Left renal pelvis (tissue), 4 donors: ENCODE results near the gene CAMK2B. TPM values are rescaled to one million over a fixed set of nuclear protein-coding genes. Genes with fewer than 3 reads are reported as not detected.

Source experiments
- DNase-seq, 4 donors: peaks; one replicate each; pipeline ENCODE4 v3.0.0-alpha.2; 2013; ENCODE audit warnings: low read depth in 4 of 4, low spot score in 3 of 4
- polyA plus RNA-seq, 4 donors: library from polyadenylated mRNA; unstranded; fragments of 120-200 nt; gene quantifications; one replicate each; pipeline ENCODE4 v1.2.1, GENCODE V29; 2013; ENCODE audit not compliant: insufficient read length in 4 of 4

Gene CAMK2B
- polyA plus RNA-seq, 4 donors: 1.6 to 3.2 (median 2.9) TPM

DNA sequence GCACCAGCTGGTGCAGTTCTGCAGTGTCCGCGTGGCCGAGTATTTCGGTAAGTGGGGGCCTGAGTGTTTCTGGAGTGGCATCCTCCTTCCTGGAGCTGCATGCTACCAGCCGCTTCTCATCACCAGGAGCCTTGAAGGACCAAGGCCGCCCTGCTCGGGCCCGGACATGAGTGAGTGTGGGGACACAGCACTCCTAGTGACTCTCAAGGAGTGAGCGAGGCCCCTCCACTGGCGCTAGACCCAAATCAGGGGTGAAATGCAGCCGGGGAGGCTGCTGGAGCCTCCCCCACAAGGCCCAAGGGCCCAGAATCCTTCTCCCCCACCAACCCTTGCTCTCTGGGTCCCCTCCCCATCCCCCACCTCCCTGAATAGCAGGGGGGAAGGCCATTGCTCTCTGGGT lies 48.0 kb downstream of the CAMK2B start:
- DNase-seq: no peak

DNA sequence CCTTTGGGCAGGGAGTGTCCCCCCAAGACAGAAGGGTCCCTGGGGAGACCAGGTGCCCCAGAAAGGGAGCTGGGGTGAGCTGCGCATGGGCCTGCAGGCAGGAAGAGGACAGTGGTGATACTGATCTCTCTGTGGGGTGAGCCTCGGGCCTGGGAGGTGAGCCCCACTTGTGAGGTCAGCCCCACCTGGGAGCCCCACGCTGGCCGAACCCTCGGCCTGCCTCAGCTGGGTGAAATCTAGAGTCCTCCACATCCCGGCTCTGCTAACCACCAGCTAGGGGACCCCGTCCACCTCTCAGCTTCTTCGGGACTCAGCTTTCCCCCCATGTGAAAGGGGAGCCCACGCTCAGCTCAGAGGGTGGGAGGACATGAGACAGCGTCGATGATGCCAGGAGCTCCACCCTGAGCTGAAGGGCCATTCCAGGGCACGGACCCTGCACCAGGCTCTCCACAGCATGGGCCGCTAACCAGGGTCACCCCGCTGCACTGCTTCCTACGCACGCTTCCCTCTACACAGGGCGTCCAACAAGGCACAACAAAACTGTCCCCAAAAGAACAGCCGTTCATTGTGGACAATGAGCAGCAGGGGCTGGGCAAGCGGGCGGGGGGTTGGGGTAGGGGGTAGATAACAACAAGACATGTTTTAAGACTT lies 48.7 kb downstream of the CAMK2B start:
- no peak for DNase-seq

DNA sequence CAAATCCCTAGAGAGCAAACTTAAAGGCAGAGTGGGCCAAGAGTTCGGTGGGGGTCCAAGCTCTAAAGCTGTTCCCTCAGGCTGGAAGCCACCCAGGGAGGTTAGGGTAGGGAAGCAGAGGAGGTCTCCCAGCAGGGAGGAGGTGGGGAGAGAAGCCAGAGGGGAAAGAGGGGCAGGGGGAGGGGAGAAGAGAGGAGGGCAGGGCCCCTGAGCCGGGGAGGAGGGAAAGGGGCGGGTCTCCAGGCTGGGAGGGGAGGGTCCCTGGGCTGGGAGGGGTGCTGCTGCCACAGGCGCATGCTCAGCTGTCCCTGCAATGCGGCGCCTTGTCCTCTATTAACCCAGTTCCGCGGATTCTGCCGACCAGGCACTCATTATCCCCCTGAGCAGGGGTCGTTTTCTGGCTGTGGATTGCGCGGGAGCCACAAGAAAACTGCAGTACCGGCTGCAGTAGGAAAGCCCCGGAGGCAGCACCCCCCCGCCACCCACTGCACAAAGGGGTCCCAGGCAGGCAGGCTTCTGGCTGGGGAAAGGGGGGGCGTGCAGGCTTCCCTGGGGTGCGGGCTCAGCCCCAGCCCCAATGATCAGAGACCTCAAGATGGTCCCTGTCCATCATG lies 49.3 kb downstream of the CAMK2B start:
- DNase-seq: peak in 3 of 4 donors; percentile 59 to 66 (median 60)

DNA sequence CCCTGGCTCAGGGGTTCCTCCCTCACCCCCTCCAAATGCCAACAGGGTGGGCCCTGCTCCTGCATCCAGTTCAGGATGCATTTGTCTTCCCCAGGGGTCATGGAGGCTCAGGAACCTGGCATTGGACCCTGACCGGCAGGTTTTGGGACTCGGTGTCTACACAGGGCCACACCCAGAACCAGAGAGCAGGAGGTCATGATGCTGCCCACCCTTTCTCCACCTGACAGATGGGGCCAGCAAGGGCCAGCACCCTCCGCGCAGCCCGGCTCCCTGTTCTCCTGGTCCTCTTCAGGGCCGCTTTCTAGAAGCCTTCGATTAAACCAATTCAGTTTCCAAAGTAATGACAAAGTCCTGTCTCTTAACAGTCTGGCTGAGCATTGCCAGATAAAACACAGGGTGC lies 50.2 kb downstream of the CAMK2B start:
- no peak for DNase-seq

DNA sequence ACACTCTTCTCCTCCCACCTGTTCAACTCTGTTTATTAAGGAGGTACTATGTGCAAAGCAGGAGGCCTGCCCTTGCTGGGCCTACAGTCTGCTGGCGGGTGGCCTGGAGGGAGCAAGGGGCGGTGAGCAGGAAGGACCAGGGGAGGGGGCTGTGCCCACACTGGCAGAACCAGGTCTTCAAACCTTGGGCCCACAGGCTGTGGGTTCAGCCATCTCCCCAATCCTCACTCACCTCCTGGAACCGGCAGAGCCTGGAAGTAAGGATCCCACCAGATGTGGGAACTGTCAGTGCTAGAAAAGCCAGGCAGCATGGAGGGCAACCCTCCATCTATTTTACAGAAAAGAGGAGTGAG lies 50.8 kb downstream of the CAMK2B start:
- DNase-seq: no peak

DNA sequence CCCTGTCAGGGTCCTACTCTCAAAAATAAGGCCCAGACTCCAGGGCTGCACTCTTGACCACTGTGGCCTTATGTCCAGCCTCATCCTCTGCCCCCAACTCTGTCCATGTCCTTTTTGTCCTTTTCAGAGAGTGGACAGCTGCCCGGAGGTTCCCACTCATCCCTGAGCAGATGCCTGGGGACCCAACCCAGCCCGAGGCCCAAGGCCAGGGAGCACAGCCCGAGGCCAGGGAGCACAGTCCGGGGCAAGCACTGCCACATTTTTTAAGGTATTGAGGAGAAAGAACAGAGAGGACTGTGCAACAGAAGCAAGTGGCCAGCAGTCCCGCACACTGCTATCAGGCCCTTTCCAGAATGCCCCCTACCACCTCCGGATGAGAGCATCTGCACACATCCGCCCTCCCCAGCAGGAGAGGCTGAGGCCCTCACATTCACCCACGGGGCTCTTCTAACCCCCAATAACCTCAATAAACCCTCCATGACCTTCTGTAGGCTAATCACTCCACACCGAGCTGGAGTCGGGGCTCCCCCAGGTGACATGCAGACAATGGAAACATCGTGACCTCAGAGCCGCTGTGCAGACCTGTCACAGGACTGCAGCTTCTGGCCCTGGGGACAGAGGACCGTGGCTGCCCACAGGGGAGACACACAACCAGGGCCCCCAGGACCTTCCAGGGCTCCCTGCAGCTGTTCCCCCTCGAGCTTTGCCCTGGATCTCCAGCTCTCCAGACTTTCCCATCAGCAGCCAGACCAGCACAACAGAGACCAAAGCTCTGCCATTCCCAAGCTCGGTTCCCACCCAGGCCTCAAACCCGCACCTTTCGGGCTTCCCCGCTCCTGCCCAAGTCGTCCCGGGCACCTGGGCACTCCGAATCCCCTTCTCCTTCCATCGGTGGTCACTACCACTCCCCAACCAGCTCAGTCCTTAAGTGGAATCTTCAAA lies 51.4 kb downstream of the CAMK2B start:
- DNase-seq: no peak

DNA sequence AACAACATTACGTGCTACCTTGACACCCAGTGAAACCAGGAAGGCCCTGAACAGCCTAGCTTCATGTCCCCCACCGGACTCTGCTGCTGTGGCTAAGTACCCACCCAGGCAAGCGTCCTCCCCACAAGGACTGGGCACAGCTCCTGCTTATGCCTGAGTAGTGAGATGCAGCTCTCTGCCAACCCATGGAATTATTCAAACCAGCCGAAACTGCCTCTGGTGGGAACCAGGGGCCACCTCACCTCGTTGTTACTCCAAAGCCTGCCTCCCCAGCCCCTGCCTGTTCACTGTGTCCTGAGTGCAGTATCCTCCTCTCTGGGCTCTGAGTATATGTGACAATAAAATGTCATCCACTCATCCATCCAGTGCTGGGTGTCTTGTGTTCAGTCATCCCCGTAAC lies 52.4 kb downstream of the CAMK2B start:
- no peak for DNase-seq

DNA sequence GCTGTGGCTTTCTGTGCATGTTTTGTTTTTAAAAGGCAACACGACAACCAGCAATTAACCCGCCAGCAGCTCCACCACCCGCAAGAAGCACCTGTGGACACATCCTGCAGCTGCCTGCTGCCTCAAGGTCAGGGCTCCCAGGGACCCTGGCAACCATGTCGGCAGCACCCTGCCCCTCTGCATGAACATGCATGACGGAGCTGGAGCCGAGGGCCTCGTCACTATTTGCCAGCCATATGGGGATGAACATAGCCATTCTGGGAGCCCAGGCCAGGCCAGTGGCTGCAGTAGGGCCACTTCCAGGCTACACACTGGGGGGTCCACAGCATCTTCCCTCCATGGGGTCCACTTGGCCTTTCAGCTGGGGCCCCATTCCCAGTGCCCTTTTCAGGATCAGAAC lies 52.9 kb downstream of the CAMK2B start:
- no peak for DNase-seq

DNA sequence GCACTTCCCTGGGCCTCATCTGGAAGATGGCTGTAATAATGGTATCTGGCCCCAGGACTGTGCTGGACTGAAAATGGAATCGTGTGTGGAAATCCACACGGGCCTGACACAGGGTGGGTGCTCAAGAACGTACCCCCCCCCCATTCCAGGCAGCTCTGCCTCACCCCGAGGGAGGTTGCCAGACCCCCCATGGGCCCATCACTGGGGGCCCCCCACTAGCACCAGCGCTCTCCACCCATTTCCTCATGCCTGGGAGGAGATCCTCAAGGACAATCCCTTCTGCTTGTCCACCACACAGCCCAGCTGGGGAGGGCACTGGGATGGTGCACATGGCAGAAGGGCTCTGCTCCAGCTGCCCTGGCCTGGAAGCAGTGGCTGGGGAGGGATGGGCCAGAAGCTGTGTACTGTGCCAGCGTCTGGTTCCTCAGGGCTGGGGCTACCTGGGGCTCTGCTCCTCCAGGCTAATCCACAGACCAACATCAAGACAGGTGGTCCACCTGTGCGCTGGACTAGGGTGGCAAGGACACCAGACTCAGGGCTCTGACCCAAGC lies 55.4 kb downstream of the CAMK2B start:
- no peak for DNase-seq

DNA sequence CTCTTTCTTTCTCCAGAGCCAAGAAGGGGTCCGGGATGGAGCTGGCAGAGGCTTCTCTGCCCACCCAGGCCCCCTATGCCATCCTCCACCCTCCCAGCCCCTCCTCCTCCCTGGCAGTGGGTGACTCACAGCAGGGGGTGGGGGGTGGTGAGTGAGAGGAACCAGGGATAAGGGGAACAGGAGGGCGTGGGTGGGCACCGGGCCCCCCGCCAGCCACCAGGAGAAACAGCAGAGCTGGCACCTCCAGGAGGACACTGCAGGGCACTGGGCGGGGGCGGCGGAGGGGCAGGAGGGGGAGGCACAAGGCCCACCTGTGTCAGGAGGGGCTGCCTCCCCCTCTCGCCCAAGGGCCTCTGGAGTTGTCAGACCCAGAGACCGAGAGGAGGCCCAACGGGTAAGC lies 56.0 kb downstream of the CAMK2B start:
- DNase-seq: no peak

DNA sequence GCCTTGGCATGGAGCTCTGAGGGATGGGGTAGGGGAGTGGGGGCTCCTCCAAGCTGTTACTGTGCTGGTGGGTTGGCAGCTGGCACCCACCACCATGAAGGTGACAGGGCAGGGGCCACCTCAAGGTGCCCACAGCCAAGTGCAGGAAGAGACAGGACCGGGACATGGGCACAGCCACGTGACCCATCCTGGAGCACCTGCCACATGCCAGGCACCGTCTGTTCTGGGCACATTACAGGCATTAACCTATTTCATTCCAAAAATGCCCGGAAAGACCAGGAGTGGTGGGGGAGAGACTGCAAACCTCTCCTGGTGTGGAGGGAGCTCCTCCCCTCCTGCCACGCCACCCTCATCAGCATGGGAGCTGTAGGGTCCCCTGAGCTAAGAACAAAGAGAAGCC lies 56.7 kb downstream of the CAMK2B start:
- DNase-seq: no peak

DNA sequence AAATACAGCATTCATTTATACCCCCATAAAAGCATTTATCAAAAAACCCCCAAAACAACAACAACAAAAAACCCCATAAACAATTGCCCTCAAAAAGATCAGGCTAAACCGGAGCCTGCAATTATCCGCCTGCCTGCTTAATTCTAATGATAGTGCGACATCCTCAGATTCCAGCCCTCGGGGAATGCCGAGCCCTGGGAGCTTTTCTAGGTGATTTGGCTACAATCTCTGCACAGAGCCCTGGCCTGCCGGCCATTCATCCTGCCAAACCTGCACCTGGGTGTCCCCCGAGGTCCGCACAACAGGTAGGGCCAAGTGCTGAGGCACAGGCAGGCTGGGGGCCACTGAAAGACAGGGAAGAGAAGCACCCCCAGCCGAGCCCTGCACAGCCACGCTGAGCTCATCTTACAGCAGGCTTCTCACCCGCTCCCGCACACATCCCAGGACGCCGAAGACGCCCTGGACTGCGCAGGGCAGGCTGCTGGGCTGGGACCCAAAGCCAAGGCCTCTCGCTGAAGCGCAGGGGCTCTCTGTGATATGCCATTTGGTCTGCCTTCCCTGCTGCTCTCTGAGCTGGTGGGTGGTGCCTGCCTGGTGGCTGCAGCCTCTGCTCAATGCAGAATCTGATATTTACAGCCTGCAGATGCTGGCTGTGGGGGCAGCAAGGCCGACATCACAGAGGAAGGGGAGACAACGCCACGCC lies 57.5 kb downstream of the CAMK2B start:
- no peak for DNase-seq

DNA sequence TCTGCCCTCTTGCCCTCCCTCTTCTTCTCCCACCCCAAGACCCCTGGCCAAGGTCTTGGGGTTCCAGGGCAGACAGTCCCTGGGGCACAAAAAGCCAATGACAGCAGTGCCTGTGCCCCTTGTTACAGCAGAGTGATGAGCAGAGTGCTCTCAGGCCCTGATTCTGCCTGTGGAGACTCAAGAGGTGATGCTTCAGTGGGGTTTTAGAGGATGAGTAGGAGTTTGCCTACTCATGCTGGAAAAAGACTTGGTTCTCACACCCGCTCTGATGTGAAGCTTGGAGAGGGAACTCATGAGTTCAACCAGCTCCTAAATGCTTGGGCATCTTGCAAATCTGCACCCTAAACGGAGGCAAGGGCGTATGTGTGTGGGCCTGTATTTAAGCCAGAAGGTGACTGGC lies 58.2 kb downstream of the CAMK2B start:
- no peak for DNase-seq

DNA sequence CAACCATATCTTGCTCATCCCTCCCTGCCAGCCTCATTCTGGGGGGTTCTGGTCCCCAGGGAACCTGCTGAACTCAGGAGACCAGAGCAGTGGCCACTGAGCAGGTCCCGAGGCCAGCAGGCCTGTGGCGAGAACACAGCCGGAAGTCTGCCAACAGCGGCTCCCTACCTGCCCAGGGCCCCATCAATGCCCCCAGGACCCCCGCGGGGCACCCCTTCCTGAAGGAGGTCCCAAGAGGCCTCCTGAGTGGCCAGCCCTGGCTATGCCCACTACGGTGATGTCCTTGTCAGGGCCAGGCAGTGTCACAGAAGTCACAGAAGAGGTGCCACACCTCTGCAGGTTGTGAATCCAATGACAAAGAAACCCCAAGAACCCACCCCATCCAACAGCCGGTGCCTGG lies 58.9 kb downstream of the CAMK2B start:
- no peak for DNase-seq

DNA sequence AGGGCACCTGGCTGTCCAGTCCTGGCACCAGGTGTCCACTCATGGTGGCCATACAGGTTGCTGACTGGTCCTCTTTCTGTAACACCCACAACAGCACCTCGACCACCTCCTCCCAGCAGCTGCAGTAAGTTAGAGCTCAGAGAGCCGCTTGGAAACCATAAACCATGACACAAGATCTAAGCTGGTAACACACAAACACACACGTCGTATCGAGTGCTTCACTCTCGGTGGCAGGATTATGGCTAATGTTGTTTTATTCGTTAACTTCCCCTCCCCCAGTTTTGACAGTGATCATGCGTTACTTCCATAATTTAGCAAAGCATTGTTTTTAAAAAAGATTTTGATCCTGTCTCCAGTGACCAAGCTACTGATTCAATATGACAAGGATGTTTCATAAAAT lies 59.7 kb downstream of the CAMK2B start:
- no peak for DNase-seq

DNA sequence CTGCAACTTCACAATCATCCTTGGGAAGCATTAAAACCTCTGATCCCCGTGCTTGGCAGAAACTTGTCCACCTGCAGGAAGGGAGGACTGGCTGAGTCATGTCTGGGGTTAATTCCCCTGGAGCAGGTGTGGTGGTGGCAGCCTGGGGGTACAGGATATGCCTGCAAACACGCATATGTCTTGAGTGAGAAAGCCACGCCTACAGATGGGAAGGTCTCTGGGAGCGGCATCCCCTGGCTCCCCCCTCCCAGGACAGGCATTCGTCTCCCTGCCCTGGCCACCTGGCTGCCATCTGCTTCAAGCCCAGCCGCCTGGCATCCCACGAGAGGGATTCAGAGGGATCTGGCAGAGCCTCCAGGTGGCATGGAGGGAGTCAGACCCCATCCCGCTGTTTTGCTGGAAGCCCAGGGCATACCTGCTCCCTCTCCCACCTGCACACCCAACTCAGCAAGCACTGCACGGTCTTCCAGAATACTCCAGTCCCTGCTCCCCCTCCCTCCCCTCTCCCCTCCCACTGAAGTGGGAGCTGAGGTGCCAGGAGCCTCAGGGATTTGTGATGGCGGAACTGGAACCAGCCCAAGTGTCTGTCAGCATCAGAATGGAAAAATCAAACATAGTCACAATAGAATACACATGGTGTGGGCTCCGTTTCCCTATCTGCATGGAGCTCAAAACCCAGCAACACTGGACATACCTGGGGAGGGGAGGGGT lies 61.0 kb downstream of the CAMK2B start:
- DNase-seq: no peak

DNA sequence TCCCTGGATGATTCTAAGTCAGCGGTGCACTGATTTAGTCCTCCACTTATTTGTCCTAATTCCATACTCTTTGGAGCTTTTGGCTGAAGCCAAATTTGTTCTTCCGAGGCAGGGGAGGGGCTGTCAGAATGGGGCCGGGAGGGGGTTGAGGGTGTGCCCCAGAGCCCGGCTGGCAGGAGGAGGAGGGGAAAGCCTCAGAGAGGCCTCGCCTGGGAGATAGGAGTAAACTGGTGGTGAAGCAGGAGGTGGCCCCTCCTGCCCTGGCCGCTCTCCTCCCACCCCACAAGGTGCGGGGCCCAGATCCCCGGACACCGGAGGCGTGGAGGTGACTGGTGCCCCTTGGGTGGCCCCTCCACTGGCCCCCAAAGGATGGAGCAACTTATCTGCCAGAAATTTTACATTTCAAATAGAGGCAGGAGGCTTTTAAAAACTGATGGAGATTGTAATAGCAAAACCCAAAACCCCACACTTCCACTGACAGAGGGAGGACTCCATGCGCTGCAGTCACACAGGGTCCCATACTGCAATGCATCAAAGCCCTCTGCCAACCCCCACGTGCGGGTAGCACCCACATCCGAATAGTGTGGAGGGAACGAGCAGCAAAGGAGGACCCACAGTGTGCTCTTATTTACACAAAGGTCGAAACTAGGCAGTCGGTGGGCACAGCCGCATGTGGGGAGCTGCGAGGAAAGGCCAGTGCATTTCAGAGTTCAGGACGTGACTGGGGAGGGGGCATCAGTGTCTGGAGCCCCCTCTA lies 61.9 kb downstream of the CAMK2B start:
- DNase-seq: no peak

DNA sequence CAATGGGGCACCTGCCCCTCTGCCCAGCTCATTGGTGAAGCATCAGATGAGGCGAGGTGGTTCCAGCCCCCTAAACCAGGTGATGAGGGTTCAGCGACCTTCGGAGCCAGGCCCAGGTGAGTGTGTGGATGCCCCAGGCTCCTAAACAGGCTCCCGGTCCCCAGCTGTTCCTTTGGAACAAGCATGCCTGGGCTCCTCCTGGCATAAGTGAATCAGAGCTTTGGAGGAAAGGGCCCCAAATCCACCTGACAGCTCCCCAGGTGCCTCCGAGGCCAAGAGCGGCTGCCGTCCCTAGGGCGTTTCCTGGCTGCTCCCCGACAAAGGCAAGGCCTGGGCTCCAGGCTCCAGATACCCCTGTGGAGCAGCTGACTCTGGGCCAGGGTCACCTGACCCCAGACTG lies 63.4 kb downstream of the CAMK2B start:
- DNase-seq: no peak

DNA sequence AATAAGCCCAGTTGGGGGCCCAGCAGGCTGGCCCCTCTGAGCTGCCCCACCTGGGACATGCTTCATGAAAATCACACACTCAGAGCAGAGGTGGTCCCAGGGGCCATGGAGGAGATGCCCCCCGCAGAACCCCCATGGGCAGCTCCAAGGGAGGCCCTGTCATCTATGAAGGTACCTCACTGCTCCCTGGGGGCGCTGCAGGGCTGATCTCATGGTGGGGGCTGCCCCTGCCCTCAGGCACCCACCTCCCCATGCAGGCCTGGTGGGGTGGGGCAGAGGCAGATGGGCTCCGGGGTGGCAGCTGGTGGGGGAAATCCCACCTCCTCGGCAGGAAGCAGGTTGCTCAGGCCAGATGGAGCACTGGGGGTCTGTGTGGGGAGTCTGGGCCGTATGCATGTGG lies 64.2 kb downstream of the CAMK2B start:
- DNase-seq: no peak
